Breast epithelium (tissue), 4 donors: ENCODE results near the gene ARL3. TPM values are rescaled to one million over a fixed set of nuclear protein-coding genes. Genes with fewer than 3 reads are reported as not detected.
A peak's percentile ranks its signal among the peaks of the same experiment; 100 is the strongest.
"Not testable (repeated sequence)": the region's sequence is repeated elsewhere in the genome, so short reads cannot be mapped to it uniquely, and the experiment has no call there.

Source experiments
- DNase-seq, 2 donors: peaks; one replicate each; pipeline ENCODE4 v3.0.0-alpha.2; 2019; ENCODE audit warnings: low spot score in 2 of 2
- H3K27ac ChIP-seq, 2 donors: fragments of 200-600 bp; sonication (generic) in 1 of 2; one replicate each; pipeline ENCODE4 v1.5.1; 2016 to 2019; ENCODE audit warnings: mild to moderate bottlenecking in 1 of 2
- H3K27me3 ChIP-seq, 2 donors: fragments of 200-600 bp; sonication (generic) in 1 of 2; one replicate each; pipeline versions ENCODE4 v1.5.1 to v1.6.0; 2017 to 2019; ENCODE audit warnings: control low read depth in 1 of 2, mild to moderate bottlenecking in 1 of 2
- H3K36me3 ChIP-seq: fragments of 200-600 bp; one replicate; pipeline ENCODE4 v1.5.1; 2019
- H3K4me1 ChIP-seq, 2 donors: fragments of 200-600 bp; sonication (generic); one replicate each; pipeline ENCODE4 v1.5.1; 2016 to 2019; ENCODE audit warnings: control low read depth in 1 of 2
- H3K4me3 ChIP-seq, 3 donors: fragments of 200-600 bp; sonication (generic); 1 replicate in 2 of 3; 2 replicates in 1 of 3; pipeline ENCODE4 v1.5.1; 2016 to 2019; ENCODE audit warnings: mild to moderate bottlenecking in 3 of 3, moderate library complexity in 2 of 3
- H3K9me3 ChIP-seq, 2 donors: fragments of 200-600 bp; sonication (generic) in 1 of 2; one replicate each; pipeline ENCODE4 v1.5.1; 2016 to 2019; ENCODE audit warnings: control low read depth in 1 of 2
- CTCF ChIP-seq, 3 donors: fragments of 450-650 bp; IDR thresholded peaks; one replicate each; pipeline ENCODE4 v1.5.1; 2016 to 2017; ENCODE audit warnings: antibody characterized with exemption in 3 of 3, mild to moderate bottlenecking in 3 of 3, moderate library complexity in 3 of 3
- POLR2A ChIP-seq: fragments of 450-650 bp; IDR thresholded peaks from one replicate; pipeline ENCODE4 v1.6.1; 2016; ENCODE audit warnings: antibody characterized with exemption, mild to moderate bottlenecking, moderate library complexity
- POLR2AphosphoS5 ChIP-seq, 3 donors: sonication (generic); formaldehyde crosslinking; IDR thresholded peaks; one replicate each; pipeline ENCODE4 v1.6.1; 2017; ENCODE audit warnings: antibody characterized with exemption in 3 of 3
- intact Hi-C: fragments of 100-400 bp; cut with DNase I; formaldehyde crosslinking; loops from one replicate; pipeline ENCODE4 v1.15.1; 2023; ENCODE audit warnings: low total_unique reads
- total RNA-seq, 3 donors: library from RNA; depleted of rRNA; stranded (reverse); fragments of >200 nt; gene quantifications; one replicate each; pipeline ENCODE4 v1.1.0, GENCODE V29; 2016

ARL3 gene
- total RNA-seq, 3 donors from 2014 or later = 5.1 to 7.3 (median 5.9) TPM

GRCh38 chr10:102743078-102743587, 28.9 kb upstream of the ARL3 start:
- Histone ChIP-seq H3K27me3 (no peaks in the 10 kb centered on the region), H3K4me3 (peak overlapping the region in 2 of 3 donors; percentile 94 to 95), H3K9me3 (no peaks in the 10 kb centered on the region), H3K27ac (peak overlapping the region in 1 of 2 donors; percentile 48), H3K4me1 (no peaks in the 10 kb centered on the region), H3K36me3 (no peaks in the 10 kb centered on the region)
- no peak for DNase-seq
- no peak for TF ChIP-seq POLR2A
- no peak for TF ChIP-seq CTCF (IDR thresholded peaks at IDR 0.05)
- TF ChIP-seq POLR2AphosphoS5 (IDR thresholded peaks at IDR 0.05) = no peak
- intact Hi-C loops = no loop called here

- intact Hi-C loops, H3K4me1 ChIP-seq, H3K27me3 ChIP-seq, H3K4me3 ChIP-seq, H3K36me3 ChIP-seq, H3K9me3 ChIP-seq, H3K27ac ChIP-seq, DNase-seq: not testable (repeated sequence)
Measured at GRCh38 chr10:102742313-102742712, 28.1 kb upstream of the ARL3 start.

GRCh38 chr10:102741726-102742237, 27.6 kb upstream of the ARL3 start:
- DNase-seq = no peak
- TF ChIP-seq POLR2AphosphoS5 (IDR thresholded peaks at IDR 0.05) (no peak), CTCF (IDR thresholded peaks at IDR 0.05) (no peak), POLR2A (no peak)
- H3K9me3 ChIP-seq = no peaks in the 10 kb centered on the region
- no peaks in the 10 kb centered on the region for H3K36me3 ChIP-seq
- no peak overlapping the region for H3K4me3 ChIP-seq
- intact Hi-C loops = loop anchor here (1.0 kb wide), 1 partner anchor 29 kb away; no protein-coding TSS in a partner anchor
- no peaks in the 10 kb centered on the region for H3K4me1 ChIP-seq
- no peaks in the 10 kb centered on the region for H3K27me3 ChIP-seq
- H3K27ac ChIP-seq = no peak overlapping the region

GRCh38 chr10:102740229-102740628, 26.0 kb upstream of the ARL3 start:
- Histone ChIP-seq H3K4me1 (no peaks in the 10 kb centered on the region), H3K36me3 (no peaks in the 10 kb centered on the region), H3K9me3 (no peaks in the 10 kb centered on the region), H3K27ac (no peak overlapping the region), H3K4me3 (no peak overlapping the region), H3K27me3 (no peaks in the 10 kb centered on the region)
- TF ChIP-seq POLR2AphosphoS5 (IDR thresholded peaks at IDR 0.05) = no peak
- no peak for TF ChIP-seq POLR2A
- no peak for TF ChIP-seq CTCF (IDR thresholded peaks at IDR 0.05)
- intact Hi-C loops = no loop called here
- no peak for DNase-seq

- no peaks in the 10 kb centered on the region for H3K9me3 ChIP-seq
- H3K4me3 ChIP-seq = no peak overlapping the region
- H3K36me3 ChIP-seq = no peaks in the 10 kb centered on the region
- TF ChIP-seq POLR2AphosphoS5 (IDR thresholded peaks at IDR 0.05) (no peak), CTCF (IDR thresholded peaks at IDR 0.05) (no peak), POLR2A (no peak)
- intact Hi-C loops = no loop called here
- H3K4me1 ChIP-seq = no peaks in the 10 kb centered on the region
- no peaks in the 10 kb centered on the region for H3K27me3 ChIP-seq
- peak overlapping the region in 1 of 2 donors; percentile 30 for H3K27ac ChIP-seq
- DNase-seq = no peak
Measured at GRCh38 chr10:102738692-102739121, 24.5 kb upstream of the ARL3 start.
